Vagina (tissue), 1 donor: ENCODE measurements around the gene POLR2M. TPM values are rescaled to one million over a fixed set of nuclear protein-coding genes. Genes with fewer than 3 reads are reported as not detected.

Experiments
- total RNA-seq: library from RNA; depleted of rRNA; stranded (reverse); fragments of >200 nt; gene quantifications from one replicate; pipeline ENCODE4 v1.2.3, GENCODE V29; 2016

Gene POLR2M
- total RNA-seq, 1 donor from 2014 or later, result 204 TPM

Other genes starting within 250 kb of the POLR2M start
- gene MYZAP, start 114.8 kb upstream of the POLR2M start, total RNA-seq, result 15.2 TPM